Thymus (tissue), 11 donors: ENCODE data around the gene TBCK. TPM values are rescaled to one million over a fixed set of nuclear protein-coding genes. Genes with fewer than 3 reads are reported as not detected.

Experiments
- DNase-seq, 9 donors: peaks; one replicate each; pipeline ENCODE4 v3.0.0-alpha.2; 2013; ENCODE audit warnings: low spot score in 9 of 9, low read depth in 6 of 9, missing footprints in 1 of 9
- H3K27ac ChIP-seq, 2 donors: one replicate each; pipeline ENCODE4 v1.5.1; 2013; ENCODE audit warnings: control low read depth in 1 of 2, low read depth in 1 of 2, low read length in 1 of 2, mild to moderate bottlenecking in 1 of 2, moderate library complexity in 1 of 2
- H3K27me3 ChIP-seq, 2 donors: one replicate each; pipeline ENCODE4 v1.5.1; 2013; ENCODE audit warnings: low read length in 1 of 2; ENCODE audit not compliant: control insufficient read depth in 2 of 2, insufficient read depth in 1 of 2
- H3K36me3 ChIP-seq, 2 donors: one replicate each; pipeline ENCODE4 v1.5.1; 2013; ENCODE audit warnings: low read length in 1 of 2, mild to moderate bottlenecking in 1 of 2, moderate library complexity in 1 of 2; ENCODE audit not compliant: control insufficient read depth in 2 of 2, insufficient read depth in 2 of 2
- H3K4me1 ChIP-seq, 2 donors: one replicate each; pipeline ENCODE4 v1.5.1; 2013; ENCODE audit warnings: low read length in 2 of 2; ENCODE audit not compliant: control insufficient read depth in 2 of 2, insufficient read depth in 2 of 2
- H3K4me3 ChIP-seq, 2 donors: one replicate each; pipeline ENCODE4 v1.5.1; 2013; ENCODE audit warnings: low read length in 2 of 2, control low read depth in 1 of 2, mild to moderate bottlenecking in 1 of 2
- H3K9me3 ChIP-seq, 2 donors: one replicate each; pipeline ENCODE4 v1.5.1; 2013; ENCODE audit warnings: low read length in 1 of 2, mild to moderate bottlenecking in 1 of 2; ENCODE audit not compliant: control insufficient read depth in 2 of 2, insufficient read depth in 1 of 2
- WGBS: extraction: QIAGEN DNeasy Blood & Tissue Kit; methylation state at CpG from one replicate; pipeline ENCODE4 v1.1.7; 2013; 5-methylcytosine and 5-hydroxymethylcytosine counted together
- polyA plus RNA-seq: library from polyadenylated mRNA; stranded (reverse); fragments of 200-250 nt; gene quantifications from one replicate; pipeline ENCODE4 v1.2.3, GENCODE V29; 2013
- total RNA-seq: library from RNA; stranded (reverse); fragments of 120-200 nt; gene quantifications from one replicate; pipeline ENCODE4 v1.2.4, GENCODE V29; 2013
- donor health status: healthy.

The TBCK gene
- total and polyA plus RNA-seq, 2 donors = 17.9 to 34.8 TPM

DNA sequence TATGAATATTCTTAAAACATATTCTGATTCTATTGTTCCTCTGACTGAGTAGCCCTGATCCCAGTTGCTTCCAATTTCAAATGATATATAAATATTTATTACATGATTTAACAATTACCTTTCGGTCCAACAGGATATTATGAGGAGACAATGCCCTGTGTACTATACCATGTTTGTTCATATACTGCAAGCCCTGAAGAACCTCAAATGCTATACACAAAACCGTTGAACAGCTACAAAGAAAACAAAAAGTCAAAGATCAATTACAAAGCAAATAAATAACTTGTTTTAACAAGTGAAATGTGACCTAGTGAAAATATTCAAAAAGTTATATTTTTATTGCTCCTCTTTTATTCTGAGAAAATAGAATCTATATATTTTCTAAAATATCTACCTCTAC lies 54.0 kb downstream of the TBCK start:
- H3K27ac ChIP-seq = no peak overlapping the region
- H3K4me3 ChIP-seq = no peak overlapping the region
- no peak for DNase-seq
- 96% methylated on average over 2 of the region's 2 CpGs for WGBS
- no peaks in the 10 kb centered on the region for H3K36me3 ChIP-seq
- H3K9me3 ChIP-seq = no peaks in the 10 kb centered on the region
- no peaks in the 10 kb centered on the region for H3K27me3 ChIP-seq
- no peaks in the 10 kb centered on the region for H3K4me1 ChIP-seq

DNA sequence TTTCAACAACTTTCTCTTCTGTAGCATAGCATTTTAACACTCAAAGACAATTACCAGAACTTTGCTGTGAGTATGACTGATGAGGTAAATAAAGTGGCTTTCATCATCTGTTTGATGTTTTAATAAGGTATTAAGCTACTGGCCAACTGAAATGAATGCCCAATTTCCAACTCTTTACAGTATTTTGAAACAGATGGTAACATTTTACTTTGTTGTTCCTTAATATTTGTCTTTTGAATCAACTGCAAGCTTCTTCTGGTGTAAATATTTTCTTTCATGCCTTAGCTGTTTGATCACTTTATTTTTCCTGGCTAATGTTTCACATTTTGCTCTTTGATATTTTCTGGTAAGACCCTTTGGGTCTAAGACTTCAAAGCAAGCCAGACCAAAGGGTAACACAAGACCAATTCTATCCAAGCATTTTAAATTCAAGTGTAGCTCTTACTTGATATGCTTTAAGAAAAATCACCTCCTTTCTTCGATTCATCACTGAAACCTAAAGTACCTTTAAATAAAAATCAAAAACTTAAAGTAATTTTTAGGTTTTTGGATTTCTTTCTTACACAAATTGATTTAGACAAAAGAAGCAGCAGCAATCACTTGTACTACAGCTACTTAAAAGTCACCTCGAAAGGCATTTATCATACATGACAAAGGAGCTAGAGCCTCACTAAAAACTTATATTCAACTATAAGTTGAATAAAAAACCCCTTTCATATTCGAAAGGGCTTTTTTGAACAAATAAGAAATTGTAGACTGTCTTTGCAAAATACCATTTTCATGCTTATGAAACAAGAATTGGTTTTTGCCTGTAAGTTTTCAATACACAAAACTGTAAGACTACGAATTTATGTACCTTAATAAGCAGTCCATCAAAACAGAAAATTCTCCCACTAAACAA lies 57.6 kb downstream of the TBCK start:
- DNase-seq = no peak
- no peaks in the 10 kb centered on the region for H3K9me3 ChIP-seq
- peaks cover 14 to 15% of the 10 kb centered on the region in 2 donors for H3K36me3 ChIP-seq
- H3K27ac ChIP-seq = no peak overlapping the region
- H3K4me1 ChIP-seq = no peaks in the 10 kb centered on the region
- no peak overlapping the region for H3K4me3 ChIP-seq
- 97% methylated on average over 4 of the region's 4 CpGs for WGBS
- H3K27me3 ChIP-seq = no peaks in the 10 kb centered on the region

DNA sequence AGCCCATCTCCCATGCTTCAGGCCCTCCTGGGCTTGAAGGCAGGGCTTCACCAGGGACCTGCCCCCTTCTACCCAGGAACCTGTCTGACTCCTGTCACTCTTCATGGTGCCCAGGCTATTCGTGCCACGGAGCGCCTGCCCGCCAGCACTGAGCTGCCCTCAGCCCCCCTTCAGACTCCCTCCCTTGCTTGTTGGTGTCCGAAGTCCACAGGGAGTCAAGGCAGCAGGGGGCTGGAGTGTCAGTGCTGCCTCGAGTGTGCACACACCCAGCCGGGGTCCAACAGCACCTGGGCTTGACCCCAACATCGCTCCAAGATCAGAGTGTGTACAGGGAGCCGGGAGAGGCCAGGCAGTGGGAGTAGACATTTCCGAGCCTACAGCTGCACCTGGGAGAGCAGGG lies 59.8 kb downstream of the TBCK start:
- H3K27me3 ChIP-seq = no peaks in the 10 kb centered on the region
- whole genome bisulfite sequencing = over 99% methylated on average over 10 of the region's 10 CpGs
- no peak for DNase-seq
- H3K27ac ChIP-seq = no peak overlapping the region
- no peak overlapping the region for H3K4me3 ChIP-seq
- no peaks in the 10 kb centered on the region for H3K4me1 ChIP-seq
- no peaks in the 10 kb centered on the region for H3K9me3 ChIP-seq
- H3K36me3 ChIP-seq = peaks cover 14 to 15% of the 10 kb centered on the region in 2 donors

DNA sequence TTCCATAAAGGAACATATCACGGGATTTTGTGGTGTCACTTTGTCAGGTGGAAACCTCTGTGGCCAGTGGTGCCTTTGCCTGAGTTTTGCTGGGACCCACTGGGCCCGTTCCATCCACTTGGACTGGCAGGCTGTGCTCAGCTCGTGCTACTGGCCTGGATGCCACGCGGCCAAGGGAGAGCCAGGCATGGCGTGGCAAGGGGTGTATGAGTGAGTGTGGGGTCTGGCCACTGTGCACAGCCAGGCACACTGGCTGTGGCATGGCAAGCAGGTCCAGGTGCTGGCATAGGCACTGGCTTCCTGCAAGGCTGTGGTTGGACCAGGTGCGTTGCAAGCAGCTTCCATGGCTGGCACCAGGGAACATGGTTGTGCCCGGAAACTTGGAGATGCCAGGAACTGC lies 60.8 kb downstream of the TBCK start:
- Histone ChIP-seq H3K4me3 (no peak overlapping the region), H3K27ac (no peak overlapping the region), H3K36me3 (peaks cover 14 to 15% of the 10 kb centered on the region in 2 donors), H3K27me3 (no peaks in the 10 kb centered on the region), H3K9me3 (no peaks in the 10 kb centered on the region), H3K4me1 (no peaks in the 10 kb centered on the region)
- no peak for DNase-seq
- over 99% methylated on average over 8 of the region's 8 CpGs for WGBS

DNA sequence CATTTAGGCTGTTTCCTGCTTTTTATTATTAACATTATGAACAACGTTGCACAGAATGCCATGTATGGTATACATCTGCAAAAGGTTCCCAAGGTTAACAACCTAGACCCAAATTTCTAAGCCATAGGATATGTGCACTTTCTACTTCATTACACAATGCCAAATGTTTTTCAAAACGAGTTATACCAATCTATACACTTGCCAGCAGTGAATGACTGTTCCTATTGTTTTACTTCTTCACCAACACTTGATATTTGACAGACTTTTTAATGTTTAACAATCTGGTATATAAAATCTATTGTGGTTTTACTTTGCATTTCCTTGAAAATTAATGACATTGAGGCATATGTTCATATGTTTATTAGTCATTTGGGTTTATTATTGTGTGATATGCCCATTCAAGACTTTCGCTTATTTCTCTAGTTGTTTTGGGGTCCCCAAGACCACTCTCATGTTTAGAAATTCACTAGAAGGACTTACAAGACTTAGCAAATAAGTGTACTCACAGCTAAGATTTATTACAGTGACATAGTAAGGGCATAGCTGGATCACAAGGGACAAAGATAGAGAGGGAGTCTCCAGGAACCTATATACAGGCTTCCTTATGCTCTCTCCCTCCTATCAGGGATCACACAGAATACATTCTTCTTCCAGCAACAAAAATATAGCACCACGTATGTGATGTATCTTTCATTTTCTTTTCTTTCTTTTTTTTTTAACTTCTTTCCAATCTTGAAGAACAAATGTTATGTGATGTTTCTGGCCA lies 62.5 kb downstream of the TBCK start:
- whole genome bisulfite sequencing = 97% methylated on average over 4 of the region's 4 CpGs

DNA sequence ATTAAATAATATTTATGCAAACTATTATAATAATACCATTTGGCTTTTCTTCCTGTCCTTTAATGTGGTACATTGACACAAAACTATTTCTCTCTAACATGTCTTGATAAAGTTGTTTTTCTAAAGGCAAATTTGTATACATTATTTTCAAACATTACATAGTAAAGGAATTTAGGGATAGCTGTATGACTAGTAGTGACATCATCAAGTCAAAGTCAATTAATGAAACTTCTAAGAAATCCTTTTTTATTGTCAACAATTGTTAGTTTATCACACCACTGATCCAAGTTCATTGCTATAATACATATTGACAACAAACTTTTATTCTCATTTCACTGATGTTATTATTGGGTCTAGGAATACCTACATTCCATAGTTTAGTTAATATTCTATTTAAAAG lies 68.4 kb downstream of the TBCK start:
- Histone ChIP-seq H3K36me3 (peaks cover 3 to 14% of the 10 kb centered on the region in 2 donors), H3K4me1 (no peaks in the 10 kb centered on the region), H3K9me3 (no peaks in the 10 kb centered on the region), H3K27ac (no peak overlapping the region), H3K4me3 (no peak overlapping the region), H3K27me3 (no peaks in the 10 kb centered on the region)
- DNase-seq = no peak

More for the DNA sequence above, 62.5 kb downstream of the TBCK start:
- DNase-seq = no peak
- peaks cover 17 to 20% of the 10 kb centered on the region in 2 donors for H3K36me3 ChIP-seq
- no peaks in the 10 kb centered on the region for H3K9me3 ChIP-seq
- no peaks in the 10 kb centered on the region for H3K4me1 ChIP-seq
- no peaks in the 10 kb centered on the region for H3K27me3 ChIP-seq
- no peak overlapping the region for H3K4me3 ChIP-seq
- no peak overlapping the region for H3K27ac ChIP-seq

DNA sequence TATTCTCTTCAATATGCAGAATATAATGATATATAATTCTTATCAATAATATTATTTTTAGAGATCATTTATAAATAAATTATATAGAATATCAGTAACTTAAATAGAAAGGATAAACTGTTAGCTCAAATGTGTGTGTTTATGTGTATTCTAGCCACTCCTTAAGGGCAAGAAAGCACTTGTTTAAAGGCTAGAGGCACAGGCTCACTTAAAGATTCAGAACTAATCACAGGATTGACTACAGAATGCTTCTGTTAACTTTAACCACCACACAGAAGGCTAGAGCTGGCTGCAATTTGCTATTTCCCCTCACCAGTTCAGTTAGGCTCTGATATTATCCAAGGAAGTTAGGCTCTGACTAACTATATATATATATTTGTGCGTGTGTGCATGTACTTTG lies 69.6 kb downstream of the TBCK start:
- H3K27ac ChIP-seq = no peak overlapping the region
- no peaks in the 10 kb centered on the region for H3K27me3 ChIP-seq
- no peak overlapping the region for H3K4me3 ChIP-seq
- peaks cover 3 to 14% of the 10 kb centered on the region in 2 donors for H3K36me3 ChIP-seq
- no peaks in the 10 kb centered on the region for H3K4me1 ChIP-seq
- no peak for DNase-seq
- H3K9me3 ChIP-seq = no peaks in the 10 kb centered on the region
- WGBS = 97% methylated on average over 1 of the region's 1 CpG

DNA sequence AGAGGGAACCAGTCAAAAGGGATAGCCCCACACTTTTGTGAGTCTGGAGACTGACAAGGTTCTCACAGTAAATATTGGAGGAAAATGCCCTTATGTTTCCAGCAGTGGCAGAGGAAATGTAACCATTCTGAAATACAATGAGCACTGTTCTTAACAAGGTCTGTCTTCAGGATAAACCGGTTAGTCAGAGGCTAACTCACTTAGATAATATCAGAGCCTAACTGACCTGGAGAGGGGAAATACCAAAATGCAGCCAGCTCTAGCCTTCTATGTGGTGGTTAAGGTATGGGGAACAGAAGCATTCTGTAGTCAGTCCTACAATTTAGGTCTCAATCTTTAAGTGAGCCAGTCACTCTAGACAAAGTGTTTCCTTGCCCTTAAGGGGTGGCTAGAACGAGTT lies 70.8 kb downstream of the TBCK start:
- DNase-seq = no peak
- H3K27me3 ChIP-seq = no peaks in the 10 kb centered on the region
- 94% methylated on average over 2 of the region's 2 CpGs for whole genome bisulfite sequencing
- H3K27ac ChIP-seq = no peak overlapping the region
- H3K9me3 ChIP-seq = no peaks in the 10 kb centered on the region
- H3K4me3 ChIP-seq = no peak overlapping the region
- no peaks in the 10 kb centered on the region for H3K4me1 ChIP-seq
- peaks cover 3 to 14% of the 10 kb centered on the region in 2 donors for H3K36me3 ChIP-seq

DNA sequence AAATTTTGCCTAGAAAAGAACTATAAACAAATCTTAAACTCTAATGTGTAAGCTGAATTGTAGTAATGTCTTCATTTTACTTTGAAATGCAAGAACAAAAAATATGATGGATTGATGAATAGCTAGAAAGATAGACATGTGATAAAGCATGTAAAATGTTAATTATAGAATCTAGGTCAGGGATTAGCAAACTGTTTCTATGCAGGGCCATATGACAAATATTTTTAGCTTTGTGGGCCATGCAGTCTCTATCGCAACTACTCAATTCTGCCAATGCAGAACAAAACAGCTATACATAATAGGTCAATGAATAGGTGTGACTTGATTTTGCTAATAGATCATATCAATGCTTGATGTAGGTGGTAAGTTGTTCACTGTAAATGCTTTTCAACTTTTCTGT lies 75.3 kb downstream of the TBCK start:
- Histone ChIP-seq H3K9me3 (no peaks in the 10 kb centered on the region), H3K27ac (no peak overlapping the region), H3K4me1 (no peaks in the 10 kb centered on the region), H3K36me3 (peaks cover 0 to 9% of the 10 kb centered on the region in 2 donors), H3K27me3 (no peaks in the 10 kb centered on the region), H3K4me3 (no peak overlapping the region)
- 97% methylated on average over 1 of the region's 1 CpG for WGBS
- DNase-seq = no peak
